ENCODE measurements around the gene GPLD1.
"Not testable (repeated sequence)": the region's sequence is repeated elsewhere in the genome, so short reads cannot be mapped to it uniquely, and the experiment has no call there.

Gene GPLD1

GRCh38 chr6:24453921-24454320 is 35.5 kb downstream of the GPLD1 start:
- FAIRE-seq: no peak

- FAIRE-seq: no peak
Observed at GRCh38 chr6:24451581-24452388, 37.6 kb downstream of the GPLD1 start.

DNA sequence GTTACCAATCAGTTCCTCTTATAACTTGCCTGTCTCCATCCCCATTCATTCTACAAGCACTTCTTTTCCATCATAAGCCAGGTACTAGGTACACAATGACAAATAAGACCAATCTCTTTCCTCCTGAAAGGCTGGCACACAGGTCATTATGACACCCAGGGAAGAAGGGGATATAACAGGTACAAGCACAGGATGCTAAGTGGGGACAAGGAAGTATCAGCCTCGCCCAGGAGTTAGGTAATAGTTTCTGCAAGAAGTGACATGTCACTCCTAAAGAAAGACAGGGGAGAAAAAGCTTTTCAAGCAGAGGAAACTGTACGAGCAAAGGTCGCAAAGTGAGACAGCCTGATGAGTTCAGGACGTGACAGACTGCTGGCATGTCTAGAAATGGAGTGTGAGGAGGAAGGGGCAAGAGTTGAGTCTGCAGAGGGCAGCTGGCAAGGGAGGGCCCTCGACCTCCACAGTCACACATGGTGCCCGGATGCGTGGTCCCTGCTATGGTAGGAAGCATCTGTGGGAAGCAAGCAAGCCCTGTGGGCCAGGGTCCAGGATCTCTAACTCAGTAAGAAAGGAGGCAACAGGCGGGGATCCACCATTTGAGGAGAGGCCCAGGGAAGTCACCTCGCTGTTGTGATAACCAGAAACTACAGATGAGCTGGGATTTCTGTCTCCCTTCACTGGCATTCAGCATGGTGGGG is 40.4 kb downstream of the GPLD1 start:
- no peak for FAIRE-seq

- no peak for FAIRE-seq
Observed at GRCh38 chr6:24448396-24448795, 41.0 kb downstream of the GPLD1 start.

DNA sequence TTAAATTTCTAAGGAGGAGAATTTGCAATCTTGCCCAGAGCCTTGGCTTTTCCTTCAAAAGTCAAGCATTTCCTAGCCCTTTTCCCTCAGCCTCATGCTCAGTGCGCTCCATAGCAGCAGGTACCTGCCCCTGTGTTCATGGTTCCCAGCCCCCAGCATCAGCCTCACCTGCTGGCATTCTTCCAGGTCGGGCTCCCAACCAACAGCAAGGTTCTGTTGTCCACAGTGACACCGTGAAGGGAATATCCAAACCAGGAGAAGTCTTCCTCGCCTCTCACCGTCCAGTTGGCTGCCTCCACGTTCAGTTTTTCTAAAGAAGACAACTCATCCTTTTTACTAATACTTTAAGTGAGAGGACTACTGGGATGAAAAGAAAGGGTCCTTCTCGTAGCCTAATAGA is 42.7 kb downstream of the GPLD1 start:
- no peak for FAIRE-seq

GRCh38 chr6:24445704-24446103 is 43.7 kb downstream of the GPLD1 start:
- no peak for FAIRE-seq

GRCh38 chr6:24444588-24444987 is 44.8 kb downstream of the GPLD1 start:
- FAIRE-seq: no peak

DNA sequence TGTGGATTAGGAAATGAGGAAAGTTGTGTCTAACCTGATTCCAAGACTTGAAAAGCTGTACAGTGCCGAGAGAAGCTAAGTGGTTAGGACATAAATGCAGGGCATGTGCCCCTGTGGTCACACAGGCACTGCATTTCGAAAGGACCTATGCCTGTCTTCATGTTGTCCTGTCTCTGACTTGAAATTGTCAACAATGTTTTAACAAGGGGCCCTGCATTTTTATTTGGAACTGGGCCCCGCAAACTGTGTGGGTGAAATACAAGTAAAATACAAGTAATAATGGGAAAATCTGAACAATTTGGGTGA is 47.8 kb downstream of the GPLD1 start:
- no peak for FAIRE-seq

GRCh38 chr6:24440897-24441598 is 48.3 kb downstream of the GPLD1 start:
- FAIRE-seq: no peak

DNA sequence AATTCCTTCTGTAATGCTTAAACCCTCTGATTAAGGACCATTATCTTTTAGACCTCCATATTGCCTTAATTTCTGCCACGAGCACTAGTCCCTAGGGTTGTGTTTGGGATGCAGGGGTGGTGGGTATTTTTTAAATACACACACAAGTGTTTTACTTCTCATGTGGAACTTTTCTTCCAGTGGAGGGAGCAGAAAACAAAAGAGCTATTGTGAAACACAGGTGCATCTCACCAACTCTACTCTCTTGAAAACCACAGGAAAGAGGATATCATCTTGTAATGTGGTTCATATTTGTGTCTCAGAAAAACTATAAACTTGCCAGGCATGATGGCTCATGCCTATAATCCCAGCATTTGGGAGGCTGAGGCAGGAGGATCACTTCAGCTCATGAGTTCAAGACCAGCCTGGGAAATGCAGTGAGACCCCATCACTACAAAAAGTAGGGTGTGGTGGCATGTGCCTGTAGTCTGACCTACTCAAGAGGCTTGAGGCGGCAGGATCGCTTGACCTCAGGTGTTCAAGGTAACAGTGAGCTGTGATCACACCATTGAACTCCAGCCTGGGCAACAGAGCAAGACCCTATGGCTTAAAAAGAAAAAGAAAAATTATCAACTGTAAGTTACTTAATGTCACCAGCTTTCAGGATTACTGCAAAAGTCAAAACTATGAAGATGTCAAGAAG is 49.4 kb downstream of the GPLD1 start:
- FAIRE-seq: no peak

- no peak for FAIRE-seq
Observed at GRCh38 chr6:24436979-24437378, 52.4 kb downstream of the GPLD1 start.

- no peak for FAIRE-seq
Observed at GRCh38 chr6:24432611-24433010, 56.8 kb downstream of the GPLD1 start.

DNA sequence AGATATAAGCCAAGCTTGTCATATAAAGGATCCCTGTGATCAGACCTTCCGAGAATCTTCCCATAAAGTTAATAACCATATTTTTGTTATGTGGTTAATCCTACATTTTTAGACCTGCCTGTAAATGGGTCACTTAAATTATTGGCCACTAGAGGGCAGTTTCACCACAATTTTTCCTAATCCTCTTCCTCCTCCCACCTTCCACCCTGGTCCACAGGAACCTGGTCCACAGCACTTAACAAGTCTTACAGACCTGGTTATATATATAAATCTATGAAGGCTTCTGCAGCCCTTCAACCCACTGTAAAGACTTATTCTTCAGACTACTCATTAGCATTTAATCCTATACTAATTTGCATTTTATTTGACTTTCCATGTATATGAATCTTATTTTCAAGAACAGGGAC is 58.3 kb downstream of the GPLD1 start:
- FAIRE-seq: no peak

GRCh38 chr6:24430086-24430485 is 59.3 kb downstream of the GPLD1 start:
- FAIRE-seq: no peak

- no peak for FAIRE-seq
Observed at GRCh38 chr6:24429146-24429545, 60.2 kb downstream of the GPLD1 start.

- no peak for FAIRE-seq
Observed at GRCh38 chr6:24428615-24429014, 60.8 kb downstream of the GPLD1 start.

GRCh38 chr6:24426729-24427446 is 62.5 kb downstream of the GPLD1 start:
- FAIRE-seq: no peak

- no peak for FAIRE-seq
Observed at GRCh38 chr6:24425091-24425490, 64.3 kb downstream of the GPLD1 start.

DNA sequence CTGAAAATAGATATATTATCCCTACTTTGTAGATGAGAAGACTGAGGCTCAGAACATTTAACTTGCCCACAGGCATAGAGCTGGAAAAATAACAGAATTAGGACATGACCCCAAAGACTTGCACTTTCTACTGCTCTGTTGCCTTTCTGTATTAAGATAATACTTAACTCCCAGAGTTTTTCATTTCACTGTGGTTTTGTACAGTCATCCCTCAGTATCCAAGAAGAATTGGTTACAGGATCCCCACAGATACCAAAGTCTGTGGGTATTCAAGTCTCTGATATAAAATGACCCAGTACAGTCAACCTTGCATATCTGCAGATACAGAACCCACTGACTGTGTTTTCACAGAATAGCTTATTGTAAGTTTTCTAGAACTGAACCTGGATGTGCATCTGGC is 69.9 kb downstream of the GPLD1 start:
- no peak for FAIRE-seq

DNA sequence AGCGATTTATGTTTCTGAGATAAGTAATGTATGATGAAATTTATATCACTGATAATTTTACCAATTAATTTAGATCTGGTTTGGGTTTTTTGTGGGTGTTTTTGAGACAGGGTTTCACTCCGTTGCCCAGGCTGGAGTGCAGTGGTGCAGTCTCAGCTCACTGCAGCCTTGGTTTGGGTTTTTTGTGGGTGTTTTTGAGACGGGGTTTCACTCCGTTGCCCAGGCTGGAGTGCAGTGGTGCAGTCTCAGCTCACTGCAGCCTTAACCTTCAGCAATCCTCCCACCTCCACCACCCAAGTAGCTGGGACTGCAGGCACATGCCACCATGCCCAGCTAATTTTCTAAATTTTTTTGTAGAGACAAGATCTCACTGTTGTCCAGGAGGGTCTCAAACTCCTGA is 73.6 kb downstream of the GPLD1 start:
- FAIRE-seq: no peak

- FAIRE-seq: not testable (repeated sequence)
Observed at GRCh38 chr6:24414531-24414930, 74.8 kb downstream of the GPLD1 start.

DNA sequence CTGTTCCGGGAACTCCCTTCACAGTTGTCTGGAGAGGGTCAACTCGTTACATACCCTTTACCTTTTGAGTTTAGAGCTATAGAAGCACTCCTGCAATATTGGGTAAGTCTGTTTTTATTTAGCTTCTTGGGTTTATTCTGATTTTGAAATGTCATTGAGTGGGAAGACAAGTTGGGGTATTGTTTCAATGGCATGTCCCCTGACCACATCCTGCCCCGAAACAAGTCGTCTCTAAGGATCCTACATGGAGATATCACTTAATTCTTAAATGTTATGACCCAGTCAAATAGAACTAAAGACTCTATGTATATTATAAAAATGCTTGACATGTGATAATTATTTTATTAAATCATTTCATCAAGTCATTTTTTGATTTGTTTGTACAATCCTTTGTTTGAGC is 77.1 kb downstream of the GPLD1 start:
- no peak for FAIRE-seq

DNA sequence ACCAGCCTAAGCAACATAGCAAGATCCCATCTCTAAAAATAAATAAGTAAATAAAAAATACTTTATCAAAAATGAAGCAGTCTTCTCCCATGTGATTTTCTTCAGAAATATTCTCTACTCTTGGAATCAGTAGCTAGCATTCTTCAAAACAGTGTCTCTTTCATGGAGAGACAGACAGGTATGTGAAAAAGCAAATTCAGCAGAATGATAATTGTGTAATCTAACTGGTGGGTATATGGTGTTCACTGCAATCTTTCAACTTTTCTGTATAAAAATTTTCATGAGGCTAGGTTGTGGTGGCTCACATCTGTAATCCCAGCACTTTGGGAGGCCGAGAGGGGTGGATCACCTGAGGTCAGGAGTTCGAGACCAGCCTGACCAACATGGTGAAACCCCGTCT is 78.8 kb downstream of the GPLD1 start:
- no peak for FAIRE-seq
